IMR-90 (cell line): ENCODE measurements around the gene MSH3. TPM values are rescaled to one million over a fixed set of nuclear protein-coding genes. Genes with fewer than 3 reads are reported as not detected.

Experiments
- ATAC-seq: fragments of 200-7000 bp; cut with Tn5 transposase; 2 replicates; pipeline ENCODE4 v1.9.1; 2020; ENCODE audit warnings: low read depth, mild to moderate bottlenecking, moderate library complexity
- BruUV-seq: library from RNA; stranded (reverse); fragments of 400-500 nt; replicated peaks from 2 replicates; lab custom pipeline; 2021; lab: Mats Ljungman, UMichigan
- CTCF ChIA-PET: fragments of 300-600 bp; formaldehyde crosslinking; extraction: SDS; loops from one replicate; lab custom pipeline; 2021; ENCODE audit warnings: antibody characterized with exemption; lab: Yijun Ruan, JAX
- POLR2A ChIA-PET: fragments of 300-600 bp; sonication (Branson Sonifier 250); formaldehyde crosslinking; loops from one replicate; lab custom pipeline; 2022; ENCODE audit warnings: antibody characterized with exemption; ENCODE audit not compliant: unreplicated experiment; lab: Charles Lee
- DNase-seq: peaks from one replicate; pipeline ENCODE4 v3.0.0; 2013
- H2AFZ ChIP-seq: replicated peaks from 2 replicates; pipeline ENCODE3; 2013; ENCODE audit warnings: low read length, mild to moderate bottlenecking; ENCODE audit not compliant: poor library complexity
- H2AK5ac ChIP-seq: 2 replicates; pipeline ENCODE4 v1.6.1; 2013; ENCODE audit warnings: low read depth, low read length, inconsistent platforms
- H2AK9ac ChIP-seq: replicated peaks from 2 replicates; pipeline ENCODE3; 2013; ENCODE audit warnings: mild to moderate bottlenecking, low read depth, low read length, moderate library complexity; ENCODE audit not compliant: poor library complexity
- H2BK120ac ChIP-seq: 2 replicates; pipeline ENCODE4 v1.6.1; 2013; ENCODE audit warnings: low read depth, low read length, inconsistent platforms
- H2BK15ac ChIP-seq: 3 replicates; pipeline ENCODE4 v1.6.1; 2013; ENCODE audit warnings: low read depth, low read length, inconsistent platforms
- H2BK20ac ChIP-seq: 2 replicates; pipeline ENCODE4 v1.6.1; 2013; ENCODE audit warnings: low read depth, mild to moderate bottlenecking, inconsistent platforms, low read length, moderate library complexity
- H2BK5ac ChIP-seq: 2 replicates; pipeline ENCODE4 v1.6.1; 2013; ENCODE audit warnings: mild to moderate bottlenecking, low read depth, low read length, inconsistent platforms; ENCODE audit not compliant: poor library complexity, severe bottlenecking
- H3K14ac ChIP-seq: replicated peaks from 2 replicates; pipeline ENCODE4 v1.6.1; 2013; ENCODE audit warnings: low read depth, low read length, inconsistent platforms
- H3K18ac ChIP-seq: 2 replicates; pipeline ENCODE4 v1.6.1; 2013; ENCODE audit warnings: low read depth, low read length, control low read depth
- H3K23ac ChIP-seq: 2 replicates; pipeline ENCODE4 v1.6.1; 2013; ENCODE audit warnings: low read depth, low read length, inconsistent platforms
- H3K27ac ChIP-seq: 2 replicates; pipeline ENCODE4 v1.5.1; 2013; ENCODE audit warnings: mild to moderate bottlenecking, control low read depth, low read length; ENCODE audit not compliant: insufficient read depth
- H3K27me3 ChIP-seq: 2 replicates; pipeline ENCODE4 v1.6.1; 2013; ENCODE audit warnings: low read length; ENCODE audit not compliant: control insufficient read depth, insufficient read depth
- H3K36me3 ChIP-seq: 2 replicates; pipeline ENCODE4 v1.6.1; 2013; ENCODE audit warnings: low read length, mixed read lengths; ENCODE audit not compliant: control insufficient read depth, insufficient read depth
- H3K4ac ChIP-seq: 2 replicates; pipeline ENCODE4 v1.6.1; 2013; ENCODE audit warnings: low read depth, low read length, inconsistent platforms
- H3K4me1 ChIP-seq: 2 replicates; pipeline ENCODE4 v1.6.1; 2013; ENCODE audit warnings: low read length, mixed read lengths; ENCODE audit not compliant: control insufficient read depth, insufficient read depth
- H3K4me2 ChIP-seq: 2 replicates; pipeline ENCODE4 v1.6.1; 2013; ENCODE audit warnings: low read depth, mild to moderate bottlenecking, control low read depth, low read length, moderate library complexity
- H3K4me3 ChIP-seq: 2 replicates; pipeline ENCODE4 v1.5.1; 2013; ENCODE audit warnings: low read depth, mild to moderate bottlenecking, control low read depth, low read length, moderate library complexity; ENCODE audit not compliant: insufficient read depth
- H3K56ac ChIP-seq: 2 replicates; pipeline ENCODE4 v1.6.1; 2013; ENCODE audit warnings: low read length, inconsistent platforms; ENCODE audit not compliant: insufficient read depth; ENCODE audit errors: extremely low read depth
- H3K79me1 ChIP-seq, 2 experiments: 2 replicates each; pipeline ENCODE4 v1.6.1; 2013; ENCODE audit warnings: low read length in 2 of 2, inconsistent platforms in 1 of 2, low read depth in 1 of 2
- H3K9ac ChIP-seq: 2 replicates; pipeline ENCODE4 v1.6.1; 2013; ENCODE audit warnings: low read depth, low read length, control low read depth
- H3K9me1 ChIP-seq: 2 replicates; pipeline ENCODE4 v1.6.1; 2013; ENCODE audit warnings: low read length, inconsistent platforms; ENCODE audit not compliant: insufficient read depth
- H3K9me3 ChIP-seq: 2 replicates; pipeline ENCODE4 v1.6.1; 2013; ENCODE audit warnings: low read length; ENCODE audit not compliant: control insufficient read depth, insufficient read depth
- H4K20me1 ChIP-seq: 2 replicates; pipeline ENCODE4 v1.6.1; 2013; ENCODE audit warnings: low read length, inconsistent platforms; ENCODE audit not compliant: insufficient read depth
- H4K5ac ChIP-seq: 2 replicates; pipeline ENCODE4 v1.6.1; 2013; ENCODE audit warnings: mild to moderate bottlenecking, low read depth, low read length, control low read depth
- H4K8ac ChIP-seq, 2 experiments: 2 replicates each; pipeline ENCODE4 v1.6.1; 2013; ENCODE audit warnings: low read depth in 2 of 2, low read length in 2 of 2, control low read depth in 1 of 2, inconsistent platforms in 1 of 2
- H4K91ac ChIP-seq: 2 replicates; pipeline ENCODE4 v1.6.1; 2013; ENCODE audit warnings: low read depth, low read length, inconsistent platforms; ENCODE audit not compliant: insufficient read depth
- FOS ChIP-seq: fragments of 150-350 bp; IDR thresholded peaks from 2 replicates; pipeline ENCODE4 v1.6.1; 2016; ENCODE audit warnings: low read depth, low read length
- NFE2L2 ChIP-seq: fragments of 150-350 bp; IDR thresholded peaks from 2 replicates; pipeline ENCODE4 v1.6.1; 2016; ENCODE audit warnings: low read depth, mild to moderate bottlenecking, low read length
- RFX5 ChIP-seq: IDR thresholded peaks from 2 replicates; pipeline ENCODE4 v1.8.0; 2012; ENCODE audit warnings: low read depth, mild to moderate bottlenecking, low read length, moderate library complexity
- WGBS, 2 experiments: methylation state at CpG; one replicate each; pipeline versions ENCODE4 v1.1.5 to v1.1.7; 2013; ENCODE audit warnings: missing lambda C conversion rate in 2 of 2; ENCODE audit not compliant: insufficient read length in 1 of 2; ENCODE audit errors: extremely low coverage in 2 of 2; 5-methylcytosine and 5-hydroxymethylcytosine counted together
- dilution Hi-C: fragments of 300-500 bp; cut with HindIII; formaldehyde crosslinking; loops from one replicate; pipeline ENCODE4 v1.14.3; 2018; ENCODE audit warnings: low sequenced_read_pairs; ENCODE audit not compliant: unreplicated experiment
- in situ Hi-C: fragments of 300-500 bp; cut with MboI; formaldehyde crosslinking; loops from 3 replicates; pipeline ENCODE4 v1.14.3; 2019; ENCODE audit warnings: low sequenced_read_pairs, inconsistent platforms, mixed read lengths
- intact Hi-C: fragments of 100-400 bp; cut with micrococcal nuclease; formaldehyde crosslinking; loops from 2 replicates; pipeline ENCODE4 v1.10.0; 2022
- polyA plus RNA-seq, 3 experiments: library from polyadenylated mRNA; depleted of rRNA; stranded (reverse); fragments of >200 nt; gene quantifications; 2 replicates each; pipeline ENCODE4 v1.2.3, GENCODE V29; 2012; ENCODE audit warnings: low replicate concordance in 1 of 3
- total RNA-seq: library from RNA; depleted of rRNA; stranded (reverse); fragments of >200 nt; gene quantifications from 2 replicates; pipeline ENCODE4 v1.2.3, GENCODE V29; 2012
- TF ChIP-seq, protein P1 (sequence below): fragments of 150-350 bp; IDR thresholded peaks from 2 replicates; pipeline ENCODE4 v1.6.1; 2017; ENCODE audit warnings: mild to moderate bottlenecking, antibody characterized with exemption, low read length, low read depth
- TF ChIP-seq, protein P2 (sequence below): fragments of 150-350 bp; IDR thresholded peaks from 2 replicates; pipeline ENCODE4 v1.6.1; 2016; ENCODE audit warnings: low read depth, mild to moderate bottlenecking, low read length, moderate library complexity, borderline replicate concordance
- TF ChIP-seq, protein P3 (sequence below): conservative IDR thresholded peaks from 2 replicates; pipeline ENCODE4 v1.5.1; 2012; ENCODE audit warnings: mild to moderate bottlenecking, low read depth, low read length, improper control_type of control experiment

The MSH3 gene
- total and polyA plus RNA-seq, 2 of the 4 experiments (the other 2 are of a cell fraction): 4.6 to 13.3 TPM

GRCh38 chr5:80915716-80916115 is 261.3 kb downstream of the MSH3 start:
- H3K4me1 ChIP-seq: peaks cover 6% of the 10 kb centered on the region
- no peaks in the 10 kb centered on the region for H3K9me3 ChIP-seq
- no peaks in the 10 kb centered on the region for H3K27me3 ChIP-seq
- dilution Hi-C loops (no loop called here), in situ Hi-C loops (no loop called here), intact Hi-C loops (no loop called here)
- WGBS, 2 experiments: no CpG with 5 or more reads among the region's 1 CpG
- H3K36me3 ChIP-seq: no peaks in the 10 kb centered on the region
- no peaks in the 10 kb centered on the region for H4K20me1 ChIP-seq
- TF ChIP-seq, protein P1, sequence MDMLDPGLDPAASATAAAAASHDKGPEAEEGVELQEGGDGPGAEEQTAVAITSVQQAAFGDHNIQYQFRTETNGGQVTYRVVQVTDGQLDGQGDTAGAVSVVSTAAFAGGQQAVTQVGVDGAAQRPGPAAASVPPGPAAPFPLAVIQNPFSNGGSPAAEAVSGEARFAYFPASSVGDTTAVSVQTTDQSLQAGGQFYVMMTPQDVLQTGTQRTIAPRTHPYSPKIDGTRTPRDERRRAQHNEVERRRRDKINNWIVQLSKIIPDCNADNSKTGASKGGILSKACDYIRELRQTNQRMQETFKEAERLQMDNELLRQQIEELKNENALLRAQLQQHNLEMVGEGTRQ: no peak
- TF ChIP-seq NFE2L2 (no peak), RFX5 (no peak), FOS (no peak)
- TF ChIP-seq, protein P2, sequence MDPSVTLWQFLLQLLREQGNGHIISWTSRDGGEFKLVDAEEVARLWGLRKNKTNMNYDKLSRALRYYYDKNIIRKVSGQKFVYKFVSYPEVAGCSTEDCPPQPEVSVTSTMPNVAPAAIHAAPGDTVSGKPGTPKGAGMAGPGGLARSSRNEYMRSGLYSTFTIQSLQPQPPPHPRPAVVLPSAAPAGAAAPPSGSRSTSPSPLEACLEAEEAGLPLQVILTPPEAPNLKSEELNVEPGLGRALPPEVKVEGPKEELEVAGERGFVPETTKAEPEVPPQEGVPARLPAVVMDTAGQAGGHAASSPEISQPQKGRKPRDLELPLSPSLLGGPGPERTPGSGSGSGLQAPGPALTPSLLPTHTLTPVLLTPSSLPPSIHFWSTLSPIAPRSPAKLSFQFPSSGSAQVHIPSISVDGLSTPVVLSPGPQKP: no peak
- TF ChIP-seq, protein P3, sequence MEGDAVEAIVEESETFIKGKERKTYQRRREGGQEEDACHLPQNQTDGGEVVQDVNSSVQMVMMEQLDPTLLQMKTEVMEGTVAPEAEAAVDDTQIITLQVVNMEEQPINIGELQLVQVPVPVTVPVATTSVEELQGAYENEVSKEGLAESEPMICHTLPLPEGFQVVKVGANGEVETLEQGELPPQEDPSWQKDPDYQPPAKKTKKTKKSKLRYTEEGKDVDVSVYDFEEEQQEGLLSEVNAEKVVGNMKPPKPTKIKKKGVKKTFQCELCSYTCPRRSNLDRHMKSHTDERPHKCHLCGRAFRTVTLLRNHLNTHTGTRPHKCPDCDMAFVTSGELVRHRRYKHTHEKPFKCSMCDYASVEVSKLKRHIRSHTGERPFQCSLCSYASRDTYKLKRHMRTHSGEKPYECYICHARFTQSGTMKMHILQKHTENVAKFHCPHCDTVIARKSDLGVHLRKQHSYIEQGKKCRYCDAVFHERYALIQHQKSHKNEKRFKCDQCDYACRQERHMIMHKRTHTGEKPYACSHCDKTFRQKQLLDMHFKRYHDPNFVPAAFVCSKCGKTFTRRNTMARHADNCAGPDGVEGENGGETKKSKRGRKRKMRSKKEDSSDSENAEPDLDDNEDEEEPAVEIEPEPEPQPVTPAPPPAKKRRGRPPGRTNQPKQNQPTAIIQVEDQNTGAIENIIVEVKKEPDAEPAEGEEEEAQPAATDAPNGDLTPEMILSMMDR: no peak
- H3K23ac ChIP-seq: no peak overlapping the region
- H2BK15ac ChIP-seq: no peak overlapping the region
- no peak overlapping the region for H2BK120ac ChIP-seq
- no peak overlapping the region for H4K8ac ChIP-seq
- H2AFZ ChIP-seq: no peak overlapping the region
- DNase-seq: peak; percentile 64
- peaks cover 2% of the 10 kb centered on the region; the same call in 1 of the 2 replicates for H3K9me1 ChIP-seq
- POLR2A ChIA-PET: no interaction called here
- BruUV-seq: no TSS peak
- H3K14ac ChIP-seq: no peak overlapping the region
- no peak overlapping the region for H4K5ac ChIP-seq
- H2BK20ac ChIP-seq: no peak overlapping the region
- H3K56ac ChIP-seq: no peak overlapping the region
- H3K4me2 ChIP-seq: peak overlapping the region; percentile 37; the same call in 1 of the 2 replicates
- no peak overlapping the region for H3K4me3 ChIP-seq
- CTCF ChIA-PET: interaction anchor here (0.6 to 1.0 kb wide), 2 partner anchors 28 to 193 kb away, joined by 3 read pairs; no protein-coding TSS in a partner anchor
- H3K18ac ChIP-seq: peak overlapping the region; percentile 73; the same call in 1 of the 2 replicates
- H3K79me1 ChIP-seq: no peaks in the 10 kb centered on the region
- no peak overlapping the region for H3K4ac ChIP-seq
- H2AK5ac ChIP-seq: no peak overlapping the region
- no peak overlapping the region for H4K91ac ChIP-seq
- peak; percentile 95 for ATAC-seq
- no peak overlapping the region for H2AK9ac ChIP-seq
- H3K27ac ChIP-seq: no peak overlapping the region
- no peak overlapping the region for H2BK5ac ChIP-seq
- no peak overlapping the region for H3K9ac ChIP-seq
